GM19438 (cell line): ENCODE results near the gene HNRNPF.
"Not testable (repeated sequence)": the region's sequence is repeated elsewhere in the genome, so short reads cannot be mapped to it uniquely, and the experiment has no call there.

Experiments
- ATAC-seq: cut with Tn5 transposase; IDR thresholded peaks from one replicate; pipeline ENCODE4 v1.9.1; 2021; ENCODE audit warnings: low read depth; ENCODE audit not compliant: unreplicated experiment

Gene HNRNPF

GRCh38 chr10:43399320-43400310 lies 9.4 kb downstream of the HNRNPF start:
- no peak for ATAC-seq

- ATAC-seq, result no peak
These were observed 10.1 kb downstream of the HNRNPF start for GRCh38 chr10:43398939-43399319.

- ATAC-seq, result peak; percentile 73
These were observed 11.9 kb downstream of the HNRNPF start for GRCh38 chr10:43396928-43397624.

- peak; percentile 46 for ATAC-seq
These were observed 12.7 kb downstream of the HNRNPF start for GRCh38 chr10:43396061-43396927.

GRCh38 chr10:43395571-43396060 lies 13.4 kb downstream of the HNRNPF start:
- ATAC-seq, result no peak

GRCh38 chr10:43394868-43395267 lies 14.1 kb downstream of the HNRNPF start:
- ATAC-seq, result no peak

GRCh38 chr10:43393606-43394360 lies 15.2 kb downstream of the HNRNPF start:
- ATAC-seq, result no peak

- not testable (repeated sequence) for ATAC-seq
These were observed 15.8 kb downstream of the HNRNPF start for GRCh38 chr10:43393186-43393585.

- no peak for ATAC-seq
These were observed 16.2 kb downstream of the HNRNPF start for GRCh38 chr10:43392748-43393147.

- ATAC-seq, result no peak
These were observed 17.5 kb downstream of the HNRNPF start for GRCh38 chr10:43391496-43391895.

GRCh38 chr10:43390759-43391158 lies 18.2 kb downstream of the HNRNPF start:
- ATAC-seq, result no peak

- no peak for ATAC-seq
These were observed 18.7 kb downstream of the HNRNPF start for GRCh38 chr10:43390333-43390732.

GRCh38 chr10:43389867-43390266 lies 19.1 kb downstream of the HNRNPF start:
- no peak for ATAC-seq

GRCh38 chr10:43387678-43388032 lies 21.3 kb downstream of the HNRNPF start:
- no peak for ATAC-seq

GRCh38 chr10:43386981-43387677 lies 21.9 kb downstream of the HNRNPF start:
- ATAC-seq, result no peak

- no peak for ATAC-seq
These were observed 22.4 kb downstream of the HNRNPF start for GRCh38 chr10:43386549-43386948.

GRCh38 chr10:43385412-43386004 lies 23.5 kb downstream of the HNRNPF start:
- ATAC-seq, result no peak

- ATAC-seq, result no peak
These were observed 24.4 kb downstream of the HNRNPF start for GRCh38 chr10:43384252-43385221.
